SK-N-SH (cell line): Measurements from ENCODE around the gene NMNAT1. TPM values are rescaled to one million over a fixed set of nuclear protein-coding genes. Genes with fewer than 3 reads are reported as not detected.
"Not testable (repeated sequence)": the region's sequence is repeated elsewhere in the genome, so short reads cannot be mapped to it uniquely, and the experiment has no call there.

Experiments used
- CTCF ChIA-PET: fragments of 300-600, 350-600 bp; formaldehyde crosslinking; extraction: SDS; loops from one replicate; lab custom pipeline; 2021; lab: Yijun Ruan, JAX
- POLR2A ChIA-PET: fragments of 350-600 bp; sonication (Branson Sonifier 250); formaldehyde crosslinking; extraction: SDS; loops from one replicate; lab custom pipeline; 2020; ENCODE audit warnings: antibody characterized with exemption, inconsistent platforms; lab: Yijun Ruan, JAX
- DNase-seq: peaks from one replicate; pipeline ENCODE4 v3.0.0; 2012
- H2AFZ ChIP-seq: fragments of 200-600 bp; sonication (generic); 2 replicates; pipeline ENCODE4 v1.8.1; 2016; ENCODE audit warnings: antibody characterized with exemption, mild to moderate bottlenecking, low read depth
- H3F3A ChIP-seq: fragments of 200-600 bp; sonication (generic); replicated peaks from 2 replicates; pipeline ENCODE3; 2016; ENCODE audit warnings: antibody characterized with exemption, mild to moderate bottlenecking; ENCODE audit not compliant: insufficient read depth
- H3K27ac ChIP-seq, 2 experiments: fragments of 200-500 bp in 1 of 2; fragments of 200-600 bp in 1 of 2; sonication (Bioruptor generic) in 1 of 2; sonication (generic), shearing (Covaris generic) in 1 of 2; 2 replicates each; pipeline versions ENCODE4 v1.5.1 to v1.6.1; 2014 to 2016; ENCODE audit warnings: low read depth in 2 of 2, inconsistent platforms in 1 of 2, low read length in 1 of 2, mild to moderate bottlenecking in 1 of 2, mixed read lengths in 1 of 2
- H3K27me3 ChIP-seq: fragments of 200-600 bp; sonication (generic), shearing (Covaris generic); 2 replicates; pipeline ENCODE4 v1.6.1; 2016; ENCODE audit warnings: mixed run types; ENCODE audit not compliant: insufficient read depth
- H3K36me3 ChIP-seq, 2 experiments: fragments of 200-500 bp in 1 of 2; fragments of 200-600 bp in 1 of 2; sonication (Bioruptor generic) in 1 of 2; sonication (generic) in 1 of 2; replicated peaks in 1 of 2; 2 replicates each; pipeline versions ENCODE3 to v1.5.1; 2014 to 2016; ENCODE audit warnings: low read length in 1 of 2, mild to moderate bottlenecking in 1 of 2; ENCODE audit not compliant: insufficient read depth in 2 of 2, control insufficient read depth in 1 of 2
- H3K4me1 ChIP-seq, 2 experiments: fragments of 200-500 bp in 1 of 2; fragments of 200-600 bp in 1 of 2; sonication (Bioruptor generic) in 1 of 2; sonication (generic), shearing (Covaris generic) in 1 of 2; 2 replicates each; pipeline versions ENCODE4 v1.5.1 to v1.6.1; 2014 to 2016; ENCODE audit warnings: low read depth in 1 of 2, low read length in 1 of 2, mixed run types in 1 of 2; ENCODE audit not compliant: insufficient read depth in 2 of 2, control insufficient read depth in 1 of 2
- H3K4me2 ChIP-seq: fragments of 200-600 bp; sonication (generic), shearing (Covaris generic); 2 replicates; pipeline ENCODE4 v1.6.1; 2017; ENCODE audit warnings: mixed run types
- H3K4me3 ChIP-seq, 2 experiments: fragments of 200-500 bp in 1 of 2; fragments of 200-600 bp in 1 of 2; sonication (Bioruptor generic) in 1 of 2; sonication (generic), shearing (Covaris generic) in 1 of 2; 2 replicates each; pipeline versions ENCODE4 v1.5.1 to v1.8.1; 2014 to 2016; ENCODE audit warnings: low read depth in 2 of 2, inconsistent platforms in 1 of 2, low read length in 1 of 2, mild to moderate bottlenecking in 1 of 2, mixed read lengths in 1 of 2, moderate library complexity in 1 of 2
- H3K79me2 ChIP-seq: fragments of 200-600 bp; sonication (generic); 2 replicates; pipeline ENCODE4 v1.8.1; 2017; ENCODE audit warnings: mild to moderate bottlenecking; ENCODE audit not compliant: insufficient read depth
- H3K9ac ChIP-seq: fragments of 200-600 bp; sonication (generic); 2 replicates; pipeline ENCODE4 v1.6.1; 2017; ENCODE audit warnings: mixed run types
- H3K9me2 ChIP-seq: fragments of 200-600 bp; sonication (generic); 2 replicates; pipeline ENCODE4 v1.6.1; 2017; ENCODE audit warnings: mixed run types
- H3K9me3 ChIP-seq: fragments of 200-600 bp; sonication (generic); 2 replicates; pipeline ENCODE4 v1.6.1; 2017; ENCODE audit warnings: mixed run types, mild to moderate bottlenecking, moderate library complexity
- H4K20me1 ChIP-seq: fragments of 200-600 bp; sonication (generic); 2 replicates; pipeline ENCODE4 v1.6.1; 2017; ENCODE audit warnings: mild to moderate bottlenecking, mixed run types; ENCODE audit not compliant: insufficient read depth
- ELF1 ChIP-seq: IDR thresholded peaks from 2 replicates; pipeline ENCODE4 v1.4.0; 2012
- EZH2phosphoT487 ChIP-seq: fragments of 200-600 bp; sonication (generic); IDR thresholded peaks from 2 replicates; pipeline ENCODE4 v1.6.1; 2017; ENCODE audit warnings: low read depth, mixed run types, mild to moderate bottlenecking, antibody characterized with exemption, moderate library complexity, borderline replicate concordance
- FOSL2 ChIP-seq: IDR thresholded peaks from 2 replicates; pipeline ENCODE4 v1.4.0; 2012; ENCODE audit warnings: low read depth, mild to moderate bottlenecking, moderate library complexity, borderline replicate concordance
- NFIC ChIP-seq: IDR thresholded peaks from 2 replicates; pipeline ENCODE4 v1.4.0; 2012; ENCODE audit warnings: borderline replicate concordance
- NRF1 ChIP-seq: IDR thresholded peaks from 2 replicates; pipeline ENCODE4 v1.6.1; 2012; ENCODE audit warnings: low read depth, mild to moderate bottlenecking, low read length
- PBX3 ChIP-seq: IDR thresholded peaks from 2 replicates; pipeline ENCODE4; 2012
- RCOR1 ChIP-seq: fragments of 150-350 bp; IDR thresholded peaks from 2 replicates; pipeline ENCODE4 v1.6.1; 2017; ENCODE audit warnings: antibody characterized with exemption, low read length
- RFX5 ChIP-seq: IDR thresholded peaks from 2 replicates; pipeline ENCODE4 v1.6.1; 2012; ENCODE audit warnings: mild to moderate bottlenecking, improper control_type of control experiment, low read length
- USF1 ChIP-seq: IDR thresholded peaks from 2 replicates; pipeline ENCODE4 v1.4.0; 2012; ENCODE audit warnings: low read depth, borderline replicate concordance
- ZBTB33 ChIP-seq: IDR thresholded peaks from 2 replicates; pipeline ENCODE4 v1.4.0; 2012; ENCODE audit warnings: low read depth, borderline replicate concordance
- WGBS: methylation state at CpG from one replicate; pipeline ENCODE4 v1.1.6; 2017; ENCODE audit warnings: low lambda C conversion rate; 5-methylcytosine and 5-hydroxymethylcytosine counted together
- polyA plus RNA-seq, 3 experiments: library from polyadenylated mRNA; depleted of rRNA; stranded (reverse); fragments of >200 nt; gene quantifications; 2 replicates each; pipeline ENCODE4 v1.2.3, GENCODE V29; 2012

Gene NMNAT1
- polyA plus RNA-seq, 1 of the 3 experiments (the other 2 are of a cell fraction): 7.0 TPM

GRCh38 chr1:9917495-9917894 is 25.8 kb upstream of the NMNAT1 start:
- 60% methylated on average over 3 of the region's 3 CpGs for WGBS
- ChIA-PET POLR2A (interaction anchor here (0.6 kb wide), 1 partner anchor 26 kb away, joined by 3 read pairs; the partner anchor contains the start of gene NMNAT1), CTCF (interaction anchor here (1.2 kb wide), 1 partner anchor 25 kb away, joined by 4 read pairs; no protein-coding TSS in a partner anchor)
- H2AFZ ChIP-seq, H3K9me2 ChIP-seq, H3K9ac ChIP-seq, DNase-seq, H4K20me1 ChIP-seq, H3K36me3 ChIP-seq, H3K9me3 ChIP-seq, H3K27me3 ChIP-seq, H3K4me3 ChIP-seq, H3K79me2 ChIP-seq, H3K4me1 ChIP-seq, H3F3A ChIP-seq, H3K4me2 ChIP-seq, H3K27ac ChIP-seq: not testable (repeated sequence)

- ChIA-PET POLR2A (no interaction called here), CTCF (interaction anchor here (1.2 kb wide), 1 partner anchor 24 kb away, joined by 4 read pairs; no protein-coding TSS in a partner anchor)
- no peaks in the 10 kb centered on the region for H3K36me3 ChIP-seq
- H3K27me3 ChIP-seq: no peaks in the 10 kb centered on the region
- no peaks in the 10 kb centered on the region for H3F3A ChIP-seq
- H3K4me3 ChIP-seq: no peak overlapping the region
- WGBS: 85% methylated on average over 1 of the region's 1 CpG
- H2AFZ ChIP-seq: no peak overlapping the region
- no peak overlapping the region for H3K4me2 ChIP-seq
- H3K9ac ChIP-seq: no peak overlapping the region
- H3K79me2 ChIP-seq: no peaks in the 10 kb centered on the region
- no peaks in the 10 kb centered on the region for H3K9me2 ChIP-seq
- H3K4me1 ChIP-seq: no peaks in the 10 kb centered on the region
- TF ChIP-seq RCOR1 (no peak), ELF1 (no peak), EZH2phosphoT487 (no peak), ZBTB33 (no peak), RFX5 (no peak), FOSL2 (no peak), NRF1 (no peak), PBX3 (no peak), USF1 (no peak), NFIC (no peak)
- H3K9me3 ChIP-seq: no peaks in the 10 kb centered on the region
- DNase-seq: no peak
- H4K20me1 ChIP-seq: no peaks in the 10 kb centered on the region
- H3K27ac ChIP-seq: no peak overlapping the region
Measured at GRCh38 chr1:9917901-9918300, 25.4 kb upstream of the NMNAT1 start.
